ENCODE data around the gene GLRX. TPM values are rescaled to one million over a fixed set of nuclear protein-coding genes. Genes with fewer than 3 reads are reported as not detected.

GLRX gene
- total RNA-seq, 1 donor from 2014 or later, result 21.1 TPM

DNA sequence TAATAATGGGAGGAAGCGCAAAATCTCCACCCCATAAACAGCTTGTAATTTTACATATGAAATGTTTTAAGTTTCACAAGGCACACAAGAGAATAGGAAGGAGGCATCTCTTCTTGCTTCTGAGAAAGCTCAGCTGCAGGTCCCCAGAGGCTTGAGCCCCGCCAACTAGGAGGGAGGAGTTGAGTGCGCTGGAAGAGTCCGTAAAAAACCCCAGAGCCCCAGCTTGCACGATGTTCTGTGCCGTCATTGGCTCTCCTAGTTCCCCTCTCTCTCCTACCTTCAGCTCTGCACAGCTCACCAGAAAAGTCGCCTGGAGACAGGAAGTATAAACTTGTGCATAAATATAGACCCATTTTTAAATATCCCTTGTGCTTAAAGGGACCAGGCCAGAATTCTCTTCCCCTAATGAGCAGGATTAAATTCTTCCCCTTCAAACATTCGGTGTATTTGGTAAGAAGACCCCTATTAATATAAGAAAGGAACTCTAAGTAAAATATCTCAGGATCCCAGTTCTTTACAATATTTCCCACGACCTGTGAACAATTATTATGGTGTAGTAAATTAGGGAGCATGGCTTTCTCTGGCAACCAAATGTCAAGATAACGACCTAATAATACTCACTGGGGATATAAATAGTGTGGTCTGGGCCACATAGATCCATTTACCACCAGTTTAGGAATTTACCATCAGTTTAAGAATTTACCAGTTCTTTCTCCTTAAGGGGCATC is 13.7 kb downstream of the GLRX start:
- peak; percentile 81 for DNase-seq (ENCODE audit: low spot score)

DNA sequence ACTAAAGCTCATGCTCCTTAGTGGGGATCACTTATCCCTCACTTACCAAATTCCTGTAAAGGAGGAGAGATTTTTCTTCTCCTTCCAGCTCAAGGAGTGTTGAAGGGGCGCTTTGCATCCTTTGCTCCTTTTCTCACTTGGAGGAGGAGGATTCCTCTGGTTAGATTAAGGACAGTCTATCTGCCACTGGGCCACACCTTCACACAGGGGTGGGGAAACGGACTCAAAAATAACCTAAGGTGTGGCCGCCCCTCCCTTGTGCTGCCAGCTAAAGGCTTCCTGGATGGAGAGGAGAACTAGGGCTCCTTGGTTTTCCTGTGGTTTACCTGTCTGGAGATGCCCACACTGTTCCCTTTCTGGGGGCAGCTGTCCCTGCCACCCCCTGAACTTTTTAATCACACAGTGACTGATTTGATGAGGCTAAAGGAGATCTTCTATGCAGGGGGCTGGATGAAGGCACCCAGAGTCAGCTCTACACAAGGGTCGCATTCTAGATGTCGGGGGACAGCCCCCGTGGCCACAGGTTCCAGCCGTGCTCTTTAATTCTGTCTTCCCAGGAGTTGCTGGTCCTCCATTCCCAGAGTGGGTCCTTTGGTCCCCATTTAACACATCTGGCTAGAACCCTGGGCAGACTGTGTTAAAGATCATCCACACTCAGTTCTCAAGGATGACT is 14.4 kb downstream of the GLRX start:
- no peak for DNase-seq (ENCODE audit: low spot score)

DNA sequence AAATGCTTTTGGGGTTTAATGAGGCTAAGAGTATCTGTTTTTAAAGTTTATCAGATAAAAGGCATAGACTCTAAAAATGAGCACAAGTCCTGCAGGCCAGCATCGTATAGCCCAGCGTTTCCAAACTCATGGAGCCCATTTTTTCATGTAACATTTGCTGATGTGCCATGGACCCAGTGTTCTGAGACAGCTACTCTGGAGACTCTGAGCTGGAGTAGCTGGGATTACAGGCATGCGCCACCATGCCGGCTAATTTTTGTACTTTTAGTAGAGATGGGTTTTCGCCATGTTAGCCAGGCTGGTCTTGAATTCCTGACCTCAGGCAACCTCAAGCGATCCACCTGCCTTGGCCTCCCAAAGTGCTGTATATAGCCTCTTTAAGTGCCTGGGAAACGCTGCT is 15.8 kb downstream of the GLRX start:
- DNase-seq (ENCODE audit: low spot score), result no peak

DNA sequence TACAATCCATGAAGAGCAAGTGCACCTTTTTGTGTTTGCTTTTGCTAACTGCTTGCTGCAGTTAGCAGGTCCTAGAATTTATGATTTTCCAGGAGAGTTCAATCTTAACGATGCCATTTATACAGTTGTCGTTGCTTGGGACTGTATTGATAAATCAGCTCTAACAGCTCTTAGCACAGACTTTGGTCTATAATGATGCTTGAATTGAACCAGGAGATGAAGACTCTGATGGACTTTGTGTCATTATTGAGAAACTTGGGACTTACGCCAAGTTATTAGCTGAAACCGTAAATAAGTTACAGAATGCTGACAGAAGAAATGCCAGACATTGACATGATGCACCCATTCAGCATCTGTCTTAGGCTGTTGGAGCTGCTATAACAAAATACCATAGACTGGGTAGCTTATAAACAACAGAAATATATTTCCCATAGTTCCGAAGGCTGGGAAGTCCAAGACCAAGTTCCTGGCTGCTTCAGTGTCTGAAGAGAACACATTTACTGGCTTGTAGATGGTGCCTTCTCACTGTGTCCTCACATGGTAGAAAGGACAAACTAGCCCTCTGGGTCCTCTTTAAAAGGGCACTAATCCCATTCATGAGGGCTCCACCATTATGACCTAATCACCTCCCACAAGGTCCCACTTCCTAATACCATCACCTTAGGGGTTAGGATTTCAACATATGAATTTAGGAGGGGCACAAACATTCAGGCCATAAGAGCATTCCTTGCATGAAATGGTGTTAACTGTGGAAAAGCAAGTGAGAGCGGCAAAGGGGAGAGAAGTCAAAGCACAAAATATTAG is 17.6 kb downstream of the GLRX start:
- DNase-seq (ENCODE audit: low spot score), result no peak

- no peak for DNase-seq (ENCODE audit: low spot score)
Measured at GRCh38 chr5:95803271-95804148, 19.0 kb downstream of the GLRX start.

DNA sequence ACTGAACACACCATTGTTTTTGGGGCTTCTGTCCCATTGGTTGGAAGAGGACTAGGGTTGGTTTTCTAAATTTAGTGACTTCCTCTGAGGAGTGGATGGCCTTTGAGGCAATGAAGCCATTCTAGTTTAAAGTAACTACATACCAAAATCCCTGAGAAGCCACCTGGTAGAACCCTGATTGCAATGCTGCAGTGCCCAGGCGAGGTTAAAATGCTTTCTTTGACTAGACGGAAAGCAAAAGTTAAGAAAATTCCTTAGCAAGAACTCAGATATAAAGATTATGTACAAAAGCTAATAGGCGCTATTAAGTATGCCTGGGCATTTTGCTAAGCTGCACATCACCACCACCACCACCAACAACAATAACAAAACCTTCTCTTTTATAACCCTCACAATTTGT is 20.6 kb downstream of the GLRX start:
- no peak for DNase-seq (ENCODE audit: low spot score)

GRCh38 chr5:95801532-95801931 is 21.0 kb downstream of the GLRX start:
- DNase-seq (ENCODE audit: low spot score), result no peak

GRCh38 chr5:95800553-95800952 is 22.0 kb downstream of the GLRX start:
- DNase-seq (ENCODE audit: low spot score), result no peak

DNA sequence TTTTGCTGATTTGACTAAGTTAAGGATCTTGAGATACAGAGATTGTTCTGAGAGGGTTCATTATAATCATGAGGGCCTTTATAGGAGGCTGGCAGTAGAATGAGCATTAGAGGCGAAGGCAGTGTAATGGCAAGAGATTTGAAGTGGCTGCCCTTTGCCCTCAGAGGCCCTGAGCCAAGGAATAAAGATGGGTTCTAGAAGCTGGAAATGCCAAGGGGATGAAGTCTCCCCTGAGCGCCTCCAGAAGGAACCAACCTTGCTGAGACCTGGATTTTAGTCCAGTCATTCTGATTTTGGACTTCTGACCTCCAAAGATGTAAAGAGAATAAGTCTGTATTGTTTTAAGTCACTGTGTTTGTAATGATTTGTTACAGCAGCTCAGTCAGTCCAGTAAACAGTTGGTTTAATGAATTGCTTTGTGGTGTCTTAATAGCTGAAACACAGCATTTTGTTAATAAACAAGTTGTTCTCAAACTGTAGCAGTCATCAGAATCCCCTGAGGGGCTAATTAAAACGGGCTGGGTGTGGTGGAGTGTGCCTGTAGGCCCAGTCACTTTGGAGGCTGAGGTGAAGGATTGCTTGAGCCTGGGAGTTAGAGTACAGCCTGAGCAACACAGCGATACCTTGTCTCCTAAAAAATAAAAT is 23.2 kb downstream of the GLRX start:
- DNase-seq (ENCODE audit: low spot score), result no peak

DNA sequence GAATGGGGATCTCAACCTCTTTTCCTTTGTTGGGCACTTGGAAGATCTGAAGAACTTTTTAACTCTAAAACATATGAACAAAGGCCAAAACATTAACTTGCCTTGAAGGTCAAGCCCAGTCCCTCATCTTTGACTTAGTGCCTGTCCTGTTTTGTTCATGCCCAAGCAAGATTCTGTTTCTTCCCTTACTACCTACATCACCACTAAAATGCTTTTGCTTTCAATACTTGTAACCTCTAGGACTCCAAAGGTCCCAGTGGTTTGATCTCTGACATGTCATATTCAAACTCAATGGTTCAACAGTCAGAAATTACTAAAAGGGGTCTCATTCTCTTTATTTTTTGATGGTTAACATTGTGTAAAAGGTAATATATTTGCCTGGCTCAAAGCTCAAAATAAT is 24.0 kb downstream of the GLRX start:
- DNase-seq (ENCODE audit: low spot score), result no peak

DNA sequence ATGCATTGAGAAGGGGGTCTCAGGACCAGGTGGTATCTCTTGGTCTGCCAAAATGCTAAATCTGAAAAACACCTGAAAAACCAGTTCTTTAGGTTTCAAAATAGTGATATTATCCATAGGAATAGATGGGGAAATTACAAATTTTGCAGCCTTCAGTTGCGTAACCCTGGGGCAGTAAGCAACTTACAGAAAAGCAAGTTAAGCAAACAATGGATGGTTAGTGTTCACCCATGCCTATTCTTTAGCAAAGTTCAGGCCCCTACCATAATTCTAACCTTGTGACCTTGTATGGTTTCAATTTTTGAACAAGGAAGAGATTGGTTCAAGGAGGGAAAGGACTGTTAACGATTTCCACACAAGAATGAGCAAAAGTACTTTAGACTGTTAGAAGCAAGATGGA is 24.5 kb downstream of the GLRX start:
- no peak for DNase-seq (ENCODE audit: low spot score)

DNA sequence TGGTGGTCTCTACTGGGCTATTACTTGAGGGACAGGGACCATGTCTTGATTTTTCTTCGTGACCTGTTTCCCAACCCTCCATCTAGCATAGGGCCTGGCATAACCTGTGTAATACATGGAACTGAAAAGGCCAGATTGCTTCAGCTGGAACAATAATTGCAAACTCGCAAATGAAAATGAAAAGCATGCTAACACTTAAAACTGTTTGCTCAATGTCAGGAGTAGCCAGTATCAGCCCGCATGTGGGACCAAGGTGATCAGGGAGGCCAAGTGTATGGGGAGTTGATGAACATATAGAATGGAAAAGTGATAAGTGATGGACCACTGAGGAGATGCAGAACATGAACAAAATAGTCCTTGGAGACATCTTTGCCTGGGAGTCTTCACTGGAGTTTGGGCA is 25.2 kb downstream of the GLRX start:
- no peak for DNase-seq (ENCODE audit: low spot score)

DNA sequence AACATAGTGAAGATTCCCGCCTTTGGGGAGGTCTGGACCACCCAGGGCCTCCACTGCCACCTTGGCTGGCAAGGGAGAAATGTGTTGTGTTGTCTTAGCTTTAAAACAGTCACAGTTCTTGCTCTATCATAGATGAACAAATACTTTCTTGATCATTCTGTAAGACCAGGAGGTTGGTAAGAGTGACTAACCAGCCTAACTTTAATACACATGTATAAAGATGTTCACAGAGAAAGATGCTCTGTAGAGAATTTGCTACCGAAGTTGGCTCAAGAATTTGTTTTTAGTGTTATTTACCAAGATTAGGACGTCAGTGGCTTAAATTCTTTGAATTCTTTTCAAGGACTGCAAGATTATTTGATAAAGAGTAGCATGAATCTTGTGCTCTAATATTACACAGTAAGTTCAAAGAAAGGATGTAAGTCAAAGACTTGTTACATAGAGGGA is 28.4 kb downstream of the GLRX start:
- DNase-seq (ENCODE audit: low spot score), result no peak

DNA sequence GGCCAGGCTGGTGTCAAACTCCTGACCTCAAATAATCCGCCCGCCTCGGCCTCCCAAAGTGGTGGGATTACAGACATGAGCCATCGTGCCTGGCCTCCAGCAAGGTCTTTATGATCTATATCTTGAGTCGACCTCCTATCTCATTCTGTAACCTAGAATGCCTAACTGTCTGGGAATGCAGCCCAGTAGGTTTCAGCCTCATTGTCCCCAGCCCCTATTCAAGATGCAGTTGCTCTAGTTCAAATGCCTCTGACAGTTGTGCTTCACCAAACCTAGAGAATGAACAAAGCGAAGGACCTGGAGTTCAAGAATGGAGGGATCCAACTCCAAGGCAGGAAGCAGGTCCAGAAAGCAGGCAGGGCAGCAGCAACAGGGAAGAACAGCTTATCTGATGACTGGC is 30.8 kb downstream of the GLRX start:
- no peak for DNase-seq (ENCODE audit: low spot score)

DNA sequence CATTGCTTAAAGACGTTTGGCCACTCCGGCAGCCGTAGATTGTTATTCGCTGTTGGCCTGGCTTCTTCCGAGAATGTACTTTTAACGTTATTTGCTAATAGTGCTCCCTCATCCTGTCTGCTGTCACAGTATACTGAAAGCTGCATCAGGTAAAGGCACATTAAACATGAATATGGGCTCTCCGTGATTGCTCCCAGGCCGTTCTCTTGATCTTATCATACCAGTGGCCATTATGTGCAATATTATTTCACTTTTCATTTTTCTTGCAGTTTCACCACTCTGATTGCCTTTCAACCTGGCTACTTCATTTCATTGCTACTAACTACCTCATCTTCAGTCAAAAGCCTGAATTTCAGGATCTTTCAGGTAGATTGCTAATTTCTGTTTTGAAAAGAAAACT is 34.0 kb downstream of the GLRX start:
- DNase-seq (ENCODE audit: low spot score), result no peak

DNA sequence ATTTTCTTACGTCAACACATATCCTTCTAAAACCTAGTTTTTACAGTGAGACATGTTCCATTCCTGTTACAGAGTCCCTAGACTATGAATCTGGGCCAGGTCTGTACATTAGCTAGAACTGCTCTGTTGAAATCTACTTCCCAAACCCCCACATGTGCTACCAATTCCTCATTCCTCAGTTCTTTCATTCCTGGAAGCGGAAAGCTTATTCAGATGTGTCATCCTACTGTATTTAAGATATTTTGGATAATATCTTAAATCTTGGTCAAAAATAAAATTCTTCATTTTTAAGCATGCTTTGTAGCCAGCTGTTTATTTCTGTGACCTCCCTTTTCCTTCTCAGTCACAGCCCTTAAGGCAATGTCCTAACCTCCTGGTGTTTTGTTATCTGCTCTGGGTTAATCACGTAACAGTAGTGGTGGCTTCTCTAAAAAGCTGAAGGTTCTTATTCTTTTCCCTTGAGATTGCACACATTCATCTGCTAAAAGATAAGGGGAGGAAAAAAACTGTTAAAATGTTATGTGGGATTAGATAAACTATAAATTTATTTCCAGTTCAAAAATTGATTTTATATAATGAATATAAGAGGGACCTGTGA is 35.6 kb downstream of the GLRX start:
- no peak for DNase-seq (ENCODE audit: low spot score)

DNA sequence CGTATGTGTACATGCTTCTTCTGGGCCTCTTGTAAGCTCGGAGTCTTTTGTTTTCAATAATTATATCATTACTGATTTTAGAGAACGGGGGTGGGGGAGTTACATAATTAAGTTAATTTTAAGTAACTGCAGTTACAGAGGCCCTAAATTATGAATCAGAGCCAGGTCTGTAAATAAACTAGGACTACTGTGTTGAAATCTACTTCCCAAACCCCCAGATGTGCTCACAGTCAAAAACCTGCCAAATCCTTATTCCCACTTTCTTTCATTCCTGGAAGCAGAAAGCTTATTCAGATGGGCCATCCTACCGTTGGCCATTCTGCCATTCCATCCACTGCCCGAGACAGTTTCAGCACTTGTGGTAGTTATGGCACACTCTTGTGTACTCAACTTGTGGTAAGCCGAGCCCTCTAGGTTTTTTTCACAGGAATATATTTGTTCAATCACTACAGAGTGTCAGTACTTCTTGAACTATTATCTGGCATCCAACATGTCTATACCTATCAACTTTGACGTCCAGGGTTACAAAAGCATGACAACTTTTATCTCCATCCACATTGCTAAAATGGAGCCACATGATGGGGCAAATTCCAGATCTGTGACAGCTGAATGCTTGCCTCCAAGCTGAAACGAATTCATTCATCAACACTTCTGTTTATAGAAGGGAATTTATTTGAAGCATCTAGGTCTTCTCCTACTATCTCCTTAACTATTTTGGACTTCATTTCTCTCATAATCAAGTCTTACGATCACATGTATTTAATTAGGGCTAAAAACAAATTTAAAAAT is 37.8 kb downstream of the GLRX start:
- DNase-seq (ENCODE audit: low spot score), result no peak

DNA sequence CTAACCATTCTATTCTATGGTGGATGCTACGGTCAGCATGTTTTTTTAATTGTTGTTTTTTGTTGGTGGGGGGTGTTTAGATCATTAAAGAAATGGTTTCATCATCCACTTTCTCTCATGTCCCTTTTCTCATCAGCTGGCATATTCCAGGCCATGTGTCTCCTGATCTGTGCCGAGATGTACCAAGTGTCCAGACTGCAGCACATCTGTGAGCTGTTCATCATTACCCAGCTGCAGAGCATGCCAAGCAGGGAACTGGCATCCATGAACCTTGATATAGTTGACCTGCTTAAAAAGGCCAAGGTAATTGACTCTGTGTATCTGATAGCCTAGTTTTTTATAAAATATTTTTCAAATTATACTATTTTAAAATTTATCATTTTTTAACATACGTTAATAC is 38.9 kb downstream of the GLRX start:
- no peak for DNase-seq (ENCODE audit: low spot score)

DNA sequence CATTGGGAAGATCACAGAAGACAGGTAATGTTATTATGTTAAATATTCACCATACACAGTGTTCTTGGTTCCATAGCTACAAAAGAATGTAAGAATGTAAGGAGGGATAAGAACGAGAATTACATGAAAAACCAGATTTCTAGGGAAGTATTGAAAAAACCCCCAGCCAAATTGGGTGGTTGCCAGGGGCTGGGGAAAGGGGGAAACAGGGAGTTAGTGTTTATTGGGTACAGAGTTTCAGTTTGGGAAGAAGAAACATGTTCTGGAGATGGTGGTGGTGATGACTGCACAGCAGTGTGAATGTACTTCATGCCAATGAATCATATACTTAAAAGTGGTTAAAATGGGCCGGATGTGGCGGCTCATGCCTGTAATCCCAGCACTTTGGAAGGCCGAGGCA is 40.3 kb downstream of the GLRX start:
- no peak for DNase-seq (ENCODE audit: low spot score)

DNA sequence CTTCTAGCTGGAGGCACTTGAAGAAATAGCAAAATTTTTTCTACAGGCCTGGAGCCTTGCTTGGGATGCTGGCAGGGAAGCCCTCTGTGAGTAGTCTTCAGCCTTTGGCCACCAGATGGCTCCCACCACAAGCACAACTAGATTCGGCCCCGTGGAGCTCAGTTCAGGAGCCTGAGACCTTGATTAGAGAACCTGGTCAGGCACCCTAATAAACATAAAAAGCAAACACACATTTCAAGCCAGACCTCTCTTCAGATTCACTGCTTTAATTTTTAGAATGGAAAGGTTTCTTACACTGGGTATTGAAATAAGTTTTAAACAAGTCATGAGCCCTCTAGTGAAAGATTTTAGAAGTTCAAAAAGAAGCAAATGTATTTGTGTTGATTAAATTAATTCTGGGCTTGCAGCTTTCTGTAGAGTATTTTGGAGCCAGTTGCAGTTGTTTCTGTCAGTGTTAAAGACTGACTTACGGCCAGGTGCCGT is 41.4 kb downstream of the GLRX start:
- DNase-seq (ENCODE audit: low spot score), result peak; percentile 86
